H1 (cell line): ENCODE results near the gene TRPT1. TPM values are rescaled to one million over a fixed set of nuclear protein-coding genes. Genes with fewer than 3 reads are reported as not detected.

Experiments used
- CTCF ChIA-PET: fragments of 300-600 bp; sonication (Branson Sonifier 250); formaldehyde crosslinking; loops from one replicate; lab custom pipeline; 2021; ENCODE audit not compliant: partially characterized antibody; lab: Charles Lee
- POLR2A ChIA-PET: fragments of 300-600 bp; sonication (Branson Sonifier 250); formaldehyde crosslinking; loops from one replicate; lab custom pipeline; 2021; ENCODE audit warnings: inconsistent platforms; ENCODE audit not compliant: partially characterized antibody; lab: Charles Lee
- DNase-seq, 2 experiments: peaks; one replicate each; pipeline versions ENCODE4 v3.0.0 to v3.0.0-alpha.2; 2010 to 2022; ENCODE audit warnings: low spot score in 2 of 2, low read depth in 1 of 2, mixed read lengths in 1 of 2
- FAIRE-seq: peaks from 2 replicates; lab custom pipeline; 2011; peaks lifted over from hg19 to GRCh38; lab: Jason Lieb, UNC
- H2AFZ ChIP-seq: 2 replicates; pipeline ENCODE4 v1.8.1; 2012; ENCODE audit warnings: low read length, inconsistent platforms
- H2AK5ac ChIP-seq: 2 replicates; pipeline ENCODE4 v1.6.1; 2013; ENCODE audit warnings: low read depth, low read length
- H2BK120ac ChIP-seq: replicated peaks from 2 replicates; pipeline ENCODE3; 2013; ENCODE audit warnings: low read depth, low read length, inconsistent platforms
- H2BK12ac ChIP-seq: 2 replicates; pipeline ENCODE4 v1.6.1; 2013; ENCODE audit warnings: low read depth, low read length
- H2BK15ac ChIP-seq: 2 replicates; pipeline ENCODE4 v1.6.1; 2013; ENCODE audit warnings: low read length
- H2BK20ac ChIP-seq: 2 replicates; pipeline ENCODE4 v1.6.1; 2013; ENCODE audit warnings: low read length
- H2BK5ac ChIP-seq: 2 replicates; pipeline ENCODE4 v1.6.1; 2013; ENCODE audit warnings: low read depth, low read length
- H3K14ac ChIP-seq: 2 replicates; pipeline ENCODE4 v1.6.1; 2013; ENCODE audit warnings: inconsistent platforms; ENCODE audit not compliant: insufficient read length
- H3K18ac ChIP-seq: 2 replicates; pipeline ENCODE4 v1.6.1; 2013; ENCODE audit warnings: low read length; ENCODE audit errors: extremely low read depth
- H3K23ac ChIP-seq: 2 replicates; pipeline ENCODE4 v1.6.1; 2013; ENCODE audit warnings: inconsistent platforms; ENCODE audit not compliant: insufficient read length
- H3K23me2 ChIP-seq: 2 replicates; pipeline ENCODE4 v1.6.1; 2013; ENCODE audit warnings: low read depth, low read length
- H3K27ac ChIP-seq: 2 replicates; pipeline ENCODE4 v1.6.1; 2011; ENCODE audit warnings: low read depth, low read length, inconsistent platforms
- H3K27me3 ChIP-seq, 4 experiments: replicated peaks in 1 of 4; 1 replicate in 1 of 4; 2 replicates in 3 of 4; pipeline versions ENCODE4 v1.6.1 to v1.8.1; 2011 to 2013; ENCODE audit warnings: low read length in 3 of 4, mild to moderate bottlenecking in 3 of 4, inconsistent platforms in 2 of 4, mixed read lengths in 2 of 4, moderate library complexity in 1 of 4; ENCODE audit not compliant: control insufficient read depth in 3 of 4, insufficient read depth in 3 of 4; ENCODE audit errors: extremely low read depth in 1 of 4
- H3K36me3 ChIP-seq, 4 experiments: 2 replicates each; pipeline versions ENCODE4 v1.6.1 to v1.8.1; 2011 to 2013; ENCODE audit warnings: mild to moderate bottlenecking in 4 of 4, low read length in 3 of 4, moderate library complexity in 2 of 4, control low read depth in 1 of 4, inconsistent platforms in 1 of 4; ENCODE audit not compliant: insufficient read depth in 4 of 4, control insufficient read depth in 2 of 4
- H3K4ac ChIP-seq: replicated peaks from 2 replicates; pipeline ENCODE3; 2013; ENCODE audit warnings: low read length, low read depth, mixed read lengths, inconsistent platforms; ENCODE audit not compliant: insufficient read length
- H3K4me1 ChIP-seq, 4 experiments: replicated peaks in 1 of 4; 1 replicate in 1 of 4; 2 replicates in 3 of 4; pipeline versions ENCODE4 v1.6.1 to v1.8.1; 2011 to 2013; ENCODE audit warnings: low read length in 3 of 4, inconsistent platforms in 2 of 4, mixed read lengths in 1 of 4; ENCODE audit not compliant: insufficient read depth in 4 of 4, control insufficient read depth in 3 of 4
- H3K4me2 ChIP-seq, 2 experiments: 2 replicates each; pipeline versions ENCODE4 v1.6.1 to v1.8.1; 2011 to 2013; ENCODE audit warnings: low read depth in 2 of 2, low read length in 2 of 2, control low read depth in 1 of 2, inconsistent platforms in 1 of 2, mild to moderate bottlenecking in 1 of 2; ENCODE audit not compliant: insufficient read depth in 1 of 2
- H3K4me3 ChIP-seq, 4 experiments: fragments of 200-600, 300-600 bp in 1 of 4; sonication (generic), shearing (Covaris generic), sonication (Bioruptor Twin) in 1 of 4; 2 replicates each; pipeline versions ENCODE4 v1.5.1 to v1.8.1; 2011 to 2016; ENCODE audit warnings: low read length in 4 of 4, low read depth in 3 of 4, control low read depth in 2 of 4, inconsistent platforms in 2 of 4, mild to moderate bottlenecking in 2 of 4, mixed read lengths in 1 of 4, moderate library complexity in 1 of 4; ENCODE audit not compliant: insufficient read depth in 2 of 4; ENCODE audit errors: extremely low read depth in 1 of 4
- H3K56ac ChIP-seq: replicated peaks from 2 replicates; pipeline ENCODE3; 2013; ENCODE audit warnings: low read depth, mild to moderate bottlenecking, mixed read lengths, low read length, inconsistent platforms; ENCODE audit not compliant: insufficient read length
- H3K79me1 ChIP-seq: 2 replicates; pipeline ENCODE4 v1.6.1; 2013; ENCODE audit warnings: low read depth, low read length, control low read depth
- H3K79me2 ChIP-seq, 2 experiments: 2 replicates each; pipeline versions ENCODE4 v1.6.1 to v1.8.1; 2012 to 2013; ENCODE audit warnings: low read length in 2 of 2, mild to moderate bottlenecking in 2 of 2, inconsistent platforms in 1 of 2; ENCODE audit not compliant: insufficient read depth in 2 of 2, control insufficient read depth in 1 of 2
- H3K9ac ChIP-seq, 4 experiments: replicated peaks in 1 of 4; 1 replicate in 1 of 4; 2 replicates in 3 of 4; pipeline versions ENCODE4 v1.6.1 to v1.8.1; 2011 to 2013; ENCODE audit warnings: low read depth in 3 of 4, low read length in 3 of 4, control low read depth in 2 of 4, mild to moderate bottlenecking in 2 of 4, moderate library complexity in 2 of 4, inconsistent platforms in 1 of 4; ENCODE audit errors: extremely low read depth in 1 of 4
- H3K9me3 ChIP-seq, 2 experiments: 2 replicates each; pipeline versions ENCODE4 v1.6.1 to v1.8.1; 2012 to 2013; ENCODE audit warnings: mild to moderate bottlenecking in 2 of 2, moderate library complexity in 2 of 2, control low read depth in 1 of 2, inconsistent platforms in 1 of 2, low read depth in 1 of 2, low read length in 1 of 2, mixed read lengths in 1 of 2; ENCODE audit not compliant: insufficient read depth in 2 of 2
- H4K20me1 ChIP-seq, 2 experiments: replicated peaks in 1 of 2; 2 replicates each; pipeline versions ENCODE3 to v1.8.1; 2011 to 2013; ENCODE audit warnings: inconsistent platforms in 2 of 2, low read length in 2 of 2, mild to moderate bottlenecking in 1 of 2; ENCODE audit not compliant: insufficient read depth in 2 of 2, control insufficient read depth in 1 of 2
- H4K5ac ChIP-seq: 2 replicates; pipeline ENCODE4 v1.6.1; 2013; ENCODE audit warnings: low read length, low read depth, mixed read lengths, inconsistent platforms; ENCODE audit not compliant: insufficient read length
- H4K8ac ChIP-seq: 2 replicates; pipeline ENCODE4 v1.8.0; 2013; ENCODE audit warnings: mild to moderate bottlenecking, moderate library complexity, low read length, inconsistent platforms; ENCODE audit not compliant: insufficient read depth; ENCODE audit errors: extremely low read depth
- H4K91ac ChIP-seq: replicated peaks from 2 replicates; pipeline ENCODE3; 2013; ENCODE audit warnings: low read length, mixed read lengths, inconsistent platforms; ENCODE audit not compliant: insufficient read length
- KDM4A ChIP-seq: IDR thresholded peaks from one replicate; pipeline ENCODE4 v1.7.1; 2012; ENCODE audit warnings: low read depth, mild to moderate bottlenecking, moderate library complexity, low read length, inconsistent platforms; ENCODE audit not compliant: severe bottlenecking
- SIRT6 ChIP-seq: IDR thresholded peaks from one replicate; pipeline ENCODE4 v1.7.1; 2012; ENCODE audit warnings: low read length, inconsistent platforms
- SIX5 ChIP-seq: IDR thresholded peaks from 2 replicates; pipeline ENCODE4 v1.6.1; 2011; ENCODE audit warnings: mild to moderate bottlenecking, low read depth, low read length
- SP2 ChIP-seq: IDR thresholded peaks from 2 replicates; pipeline ENCODE4 v1.6.1; 2012; ENCODE audit warnings: mild to moderate bottlenecking, low read length, inconsistent platforms
- WGBS, 2 experiments: shearing (Covaris generic) in 1 of 2; methylation state at CpG; one replicate each; pipeline versions ENCODE4 v1.1.6 to v1.1.7; 2013 to 2015; ENCODE audit warnings: low lambda C conversion rate in 2 of 2, mixed read lengths in 2 of 2, inconsistent platforms in 1 of 2, low coverage in 1 of 2, missing lambda C conversion rate in 1 of 2; ENCODE audit not compliant: insufficient replicate concordance in 2 of 2, insufficient coverage in 1 of 2, insufficient read length in 1 of 2; ENCODE audit errors: extremely low coverage in 1 of 2, missing lambda C conversion rate in 1 of 2; 5-methylcytosine and 5-hydroxymethylcytosine counted together
- long read RNA-seq, 2 experiments: library from RNA in 1 of 2; library from capped mRNA in 1 of 2; stranded (forward); transcript quantifications; one replicate each; pipeline ENCODE4 v2.0.0, GENCODE V29; 2021; ENCODE audit warnings: inconsistent platforms in 1 of 2
- polyA minus RNA-seq, 3 experiments: library from RNA; depleted of rRNA, polyadenylated mRNA; stranded (reverse); fragments of >200 nt; gene quantifications; 1 replicate in 2 of 3; 2 replicates in 1 of 3; pipeline ENCODE4 v1.2.3, GENCODE V29; 2011
- polyA plus RNA-seq, 7 experiments: library from polyadenylated mRNA; depleted of rRNA in 3 of 7; stranded (reverse) in 5 of 7; unstranded in 2 of 7; fragments of >200 nt in 5 of 7; fragments of 200-250 nt in 2 of 7; gene quantifications; 1 replicate in 5 of 7; 2 replicates in 1 of 7; 4 replicates in 1 of 7; pipeline versions ENCODE4 v1.2.1 to v1.2.3, GENCODE V29; 2011 to 2013; ENCODE audit warnings: missing spikeins in 2 of 7, mixed read lengths in 2 of 7
- total RNA-seq: library from RNA; stranded (reverse); fragmentation: NEBNext Ultra II Directional; extraction: Animal tissue kit (Norgen Biotek cat#: 25700); gene quantifications from 2 replicates; pipeline ENCODE4 v1.2.1, GENCODE V29; 2021

Gene TRPT1
- total RNA-seq (34.5 and 39.7 TPM in 2 replicates), polyA plus RNA-seq (2011; rRNA removed) (74.6 and 102 TPM in 2 replicates), polyA minus RNA-seq (2011; rRNA and poly(A)+ RNA removed) (21.2 and 24.8 TPM in 2 replicates)
- 65.6 TPM for polyA plus RNA-seq (2011; cell fraction: cytosol; rRNA removed)
- 135 TPM for polyA plus RNA-seq (2011; cell fraction: nucleus; rRNA removed)
- 36.0 to 51.1 TPM (median 49.9 TPM) in 4 replicates for polyA plus RNA-seq (2012, experiment 1 of 2)
- 67.7 TPM for polyA plus RNA-seq (2012, experiment 2 of 2)
- polyA plus RNA-seq (2013, experiment 1 of 2): 66.7 TPM
- 64.4 TPM for polyA plus RNA-seq (2013, experiment 2 of 2)
- polyA minus RNA-seq (2011; cell fraction: cytosol; rRNA and poly(A)+ RNA removed): 19.4 TPM
- polyA minus RNA-seq (2011; cell fraction: nucleus; rRNA and poly(A)+ RNA removed): 29.0 TPM
- long read RNA-seq, experiment 1, transcript TRPT1-201 (8 exons, 962 nt): major isoform, 5 of 24 reads
- long read RNA-seq, experiment 1, partial matches to known transcripts: 4 of 24 reads
- long read RNA-seq, experiment 1, other reads (novel, unspliced or antisense): 14 of 24 reads
- long read RNA-seq, experiment 2, transcript TRPT1-203 (7 exons, 865 nt): minor isoform, 8 of 34 reads
- long read RNA-seq, experiment 2, transcript TRPT1-201 (8 exons, 962 nt): major isoform, 10 of 34 reads
- long read RNA-seq, experiment 2, partial matches to known transcripts: 4 of 34 reads
- long read RNA-seq, experiment 2, other reads (novel, unspliced or antisense): 12 of 34 reads

- Histone ChIP-seq H3K27ac (peak within 1 kb of the TSS; percentile 11; the same call in 1 of the 2 replicates), H3K23me2 (peaks cover 15% of the 10 kb centered on the region), H2BK5ac (peak within 1 kb of the TSS; percentile 95), H4K8ac (peak within 1 kb of the TSS; percentile 9; the same call in 1 of the 2 replicates), H2BK12ac (peak within 1 kb of the TSS; percentile 68; the same call in 1 of the 2 replicates), H3K18ac (peak within 1 kb of the TSS; percentile 96), H3K27me3 (no peaks in the 10 kb centered on the region), H4K5ac (peak within 1 kb of the TSS; percentile 99), H4K20me1 (peaks cover 0 to 7% of the 10 kb centered on the region in 2 experiments), H3K14ac (no peak within 1 kb of the TSS), H2BK20ac (no peak within 1 kb of the TSS), H2AFZ (no peak within 1 kb of the TSS), H3K79me2 (no peaks in the 10 kb centered on the region), H3K56ac (peak within 1 kb of the TSS; percentile 63), H2BK15ac (peak within 1 kb of the TSS; percentile 99; the same call in 1 of the 2 replicates), H4K91ac (peak within 1 kb of the TSS; percentile 88), H3K4me2 (peak within 1 kb of the TSS; percentile 72 to 93), H2AK5ac (peak within 1 kb of the TSS; percentile 67; the same call in 1 of the 2 replicates), H3K4me1 (peaks cover 0 to 23% (median 14%) of the 10 kb centered on the region in 4 experiments; a peak in 6 of 7 replicates), H3K79me1 (no peaks in the 10 kb centered on the region), H3K9me3 (no peaks in the 10 kb centered on the region), H3K23ac (no peak within 1 kb of the TSS), H3K4me3 (peak within 1 kb of the TSS; percentile 63 to 90 (median 84)), H2BK120ac (peak within 1 kb of the TSS; percentile 69), H3K4ac (peak within 1 kb of the TSS; percentile 97), H3K9ac (peak within 1 kb of the TSS in 3 of 4 experiments; percentile 5 to 66 (median 62); a peak in 5 of 7 replicates), H3K36me3 (peaks cover 0 to 7% (median 1%) of the 10 kb centered on the region in 4 experiments; a peak in 3 of 8 replicates)
- 1% methylated on average over 44 of the region's 54 CpGs; no CpG with 5 or more reads in 1 of the 2 experiments for WGBS, 2 experiments
- ChIA-PET CTCF (interaction anchor here (0.7 to 6.5 kb wide), 16 partner anchors 9 to 131 kb away, joined by 3 to 64 read pairs (median 4); partner anchors contain the start of genes FERMT3, FKBP2, KCNK4 and PLCB3), POLR2A (interaction anchor here (0.8 to 14.1 kb wide), 15 partner anchors 11 to 92 kb away, joined by 3 to 253 read pairs (median 5); partner anchors contain the start of genes FERMT3, FKBP2, PLCB3 and PPP1R14B)
- FAIRE-seq (no peak), DNase-seq (peak in 1 of 2 experiments; percentile 97)
- TF ChIP-seq KDM4A (peak; percentile 60), SP2 (no peak), SIRT6 (no peak), SIX5 (no peak)
Measured at GRCh38 chr11:64225608-64226506, at the start of gene TRPT1, which contains the start of gene NUDT22. Gene TRPT1 (minus strand): TSS chr11:64226186. CDS start chr11:64225860, 326 bp downstream. Gene NUDT22 (plus strand): TSS chr11:64226274. CDS start chr11:64226653, 379 bp downstream.
